K562 (cell line): ENCODE results near the gene PAAF1. TPM values are rescaled to one million over a fixed set of nuclear protein-coding genes. Genes with fewer than 3 reads are reported as not detected.
A peak's percentile ranks its signal among the peaks of the same experiment; 100 is the strongest.

Experiments
- CEBPB ChIP-seq: fragments of 450-650 bp; IDR thresholded peaks from 2 replicates; pipeline ENCODE4 v1.6.1; 2016; ENCODE audit warnings: missing genetic modification characterization, missing compliant biosample characterization
- COPS2 ChIP-seq: fragments of 450-650 bp; conservative IDR thresholded peaks from 2 replicates; pipeline ENCODE4 v1.6.1; 2016; ENCODE audit warnings: mild to moderate bottlenecking, moderate library complexity
- HMG20A ChIP-seq: fragments of 450-650 bp; formaldehyde crosslinking; conservative IDR thresholded peaks from 2 replicates; pipeline ENCODE4 v1.4.0; 2020; ENCODE audit warnings: mild to moderate bottlenecking, mixed read lengths
- MAFK ChIP-seq: IDR thresholded peaks from 2 replicates; pipeline ENCODE4 v1.6.1; 2011; ENCODE audit warnings: low read length, improper control_type of control experiment
- POLR2H ChIP-seq: IDR thresholded peaks from 2 replicates; pipeline ENCODE4 v1.6.1; 2016; ENCODE audit warnings: missing genetic modification characterization, low read depth, mild to moderate bottlenecking, control low read depth, missing compliant biosample characterization, moderate library complexity
- POLR3G ChIP-seq: IDR thresholded peaks from 2 replicates; pipeline ENCODE4 v1.6.1; 2011; ENCODE audit not compliant: insufficient read length, insufficient replicate concordance; ENCODE audit errors: extremely low read depth
- PTBP1 ChIP-seq: fragments of 200-400 bp; formaldehyde crosslinking; IDR thresholded peaks from 2 replicates; pipeline ENCODE4 v1.6.1; 2017; ENCODE audit warnings: low read depth, low read length
- SMARCA5 ChIP-seq: fragments of 450-650 bp; IDR thresholded peaks from 2 replicates; pipeline ENCODE4 v1.6.1; 2016
- SMARCB1 ChIP-seq: IDR thresholded peaks from 2 replicates; pipeline ENCODE4 v1.6.1; 2011; ENCODE audit warnings: improper control_type of control experiment, low read depth; ENCODE audit not compliant: insufficient read length
- SREBF1 ChIP-seq: fragments of 150-350 bp; IDR thresholded peaks from 2 replicates; pipeline ENCODE4 v1.6.1; 2014; ENCODE audit warnings: antibody characterized with exemption, low read depth, low read length, borderline replicate concordance
- ZC3H4 ChIP-seq: sonication (generic); formaldehyde crosslinking; IDR thresholded peaks from 2 replicates; pipeline ENCODE4 v1.9.0; 2021; ENCODE audit warnings: missing genetic modification reagents, borderline replicate concordance
- polyA plus RNA-seq, 8 experiments: library from polyadenylated mRNA; depleted of rRNA in 4 of 8; stranded (reverse) in 5 of 8; unstranded in 3 of 8; fragments of >200 nt; fragmentation: Nextera tagmentation in 2 of 8; fragmentation: Illumina TruSeq in 1 of 8; extraction: Ambion mirVana in 2 of 8; extraction: Trizol in 1 of 8; gene quantifications; 2 replicates each; pipeline versions ENCODE4 v1.2.1 to v1.2.3, GENCODE V29; 2011 to 2014; ENCODE audit warnings: inconsistent platforms in 1 of 8, missing spikeins in 1 of 8
- total RNA-seq, 7 experiments: library from RNA; depleted of rRNA in 6 of 7; stranded (reverse); fragments of >200 nt in 6 of 7; fragmentation: Illumina TruSeq in 2 of 7; extraction: Trizol in 2 of 7; gene quantifications; 2 replicates each; pipeline versions ENCODE4 v1.2.1 to v1.2.3, GENCODE V29; 2011 to 2021; ENCODE audit warnings: low replicate concordance in 1 of 7
- TF ChIP-seq, protein P1 (sequence below), 2 experiments: fragments of 450-650 bp in 1 of 2; IDR thresholded peaks; 2 replicates each; pipeline ENCODE4 v1.6.1; 2011 to 2017; ENCODE audit warnings: low read depth in 2 of 2, antibody characterized with exemption in 1 of 2, borderline replicate concordance in 1 of 2, low read length in 1 of 2, mild to moderate bottlenecking in 1 of 2, mixed read lengths in 1 of 2; ENCODE audit not compliant: control insufficient read depth in 1 of 2
- TF ChIP-seq, protein P2 (sequence below): fragments of 250-450 bp; sonication (Bioruptor Pico); IDR thresholded peaks from 2 replicates; pipeline ENCODE4 v1.8.0; 2022; ENCODE audit warnings: inconsistent platforms
- TF ChIP-seq, protein P3 (sequence below), 2 experiments: fragments of 450-650 bp; IDR thresholded peaks; 2 replicates each; pipeline ENCODE4 v1.6.1; 2018; ENCODE audit warnings: mild to moderate bottlenecking in 2 of 2, low read depth in 1 of 2; ENCODE audit not compliant: partially characterized antibody in 2 of 2

Gene PAAF1
- total and polyA plus RNA-seq, 9 of the 15 experiments (the other 6 are each of a cell fraction or from before 2014, with no cell fraction given), result 13.5 to 78.6 (median 23.3) TPM

DNA sequence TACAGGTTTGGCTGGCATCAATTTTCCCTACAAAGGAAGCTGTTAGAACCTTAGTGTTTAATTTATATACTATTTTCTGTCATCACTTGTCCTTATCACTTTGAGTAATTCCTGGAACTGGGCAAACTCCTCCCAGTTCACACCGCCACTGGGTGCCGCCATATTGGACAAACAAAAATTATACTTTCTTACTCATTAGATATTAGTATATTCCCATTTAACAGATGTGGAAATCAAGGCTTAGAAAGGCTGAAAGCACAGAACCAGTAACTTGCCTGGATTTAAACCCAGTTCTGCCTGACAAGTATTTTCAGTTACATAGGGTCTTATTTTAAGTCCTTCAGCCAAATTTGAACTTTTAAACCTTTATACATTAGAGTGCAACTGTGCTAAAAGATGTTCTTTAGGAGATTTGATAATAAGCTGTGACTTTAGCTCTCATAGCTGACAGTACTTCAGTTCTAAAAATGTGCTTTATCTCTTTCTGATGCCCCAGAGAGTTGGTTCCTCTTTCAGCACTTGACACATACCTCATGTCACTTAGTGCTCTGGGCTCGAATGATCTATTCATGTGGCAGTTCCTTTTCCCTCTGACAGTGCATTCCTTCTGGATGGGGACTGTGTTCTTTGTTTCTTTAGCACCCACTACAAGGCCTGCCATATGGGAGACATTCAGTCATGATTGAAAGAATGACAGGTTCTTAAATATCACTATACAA is 25.6 kb upstream of the PAAF1 start (continued):
- TF ChIP-seq, protein P1, sequence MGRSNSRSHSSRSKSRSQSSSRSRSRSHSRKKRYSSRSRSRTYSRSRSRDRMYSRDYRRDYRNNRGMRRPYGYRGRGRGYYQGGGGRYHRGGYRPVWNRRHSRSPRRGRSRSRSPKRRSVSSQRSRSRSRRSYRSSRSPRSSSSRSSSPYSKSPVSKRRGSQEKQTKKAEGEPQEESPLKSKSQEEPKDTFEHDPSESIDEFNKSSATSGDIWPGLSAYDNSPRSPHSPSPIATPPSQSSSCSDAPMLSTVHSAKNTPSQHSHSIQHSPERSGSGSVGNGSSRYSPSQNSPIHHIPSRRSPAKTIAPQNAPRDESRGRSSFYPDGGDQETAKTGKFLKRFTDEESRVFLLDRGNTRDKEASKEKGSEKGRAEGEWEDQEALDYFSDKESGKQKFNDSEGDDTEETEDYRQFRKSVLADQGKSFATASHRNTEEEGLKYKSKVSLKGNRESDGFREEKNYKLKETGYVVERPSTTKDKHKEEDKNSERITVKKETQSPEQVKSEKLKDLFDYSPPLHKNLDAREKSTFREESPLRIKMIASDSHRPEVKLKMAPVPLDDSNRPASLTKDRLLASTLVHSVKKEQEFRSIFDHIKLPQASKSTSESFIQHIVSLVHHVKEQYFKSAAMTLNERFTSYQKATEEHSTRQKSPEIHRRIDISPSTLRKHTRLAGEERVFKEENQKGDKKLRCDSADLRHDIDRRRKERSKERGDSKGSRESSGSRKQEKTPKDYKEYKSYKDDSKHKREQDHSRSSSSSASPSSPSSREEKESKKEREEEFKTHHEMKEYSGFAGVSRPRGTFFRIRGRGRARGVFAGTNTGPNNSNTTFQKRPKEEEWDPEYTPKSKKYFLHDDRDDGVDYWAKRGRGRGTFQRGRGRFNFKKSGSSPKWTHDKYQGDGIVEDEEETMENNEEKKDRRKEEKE (IDR thresholded peaks at IDR 0.05; ENCODE audit: borderline replicate concordance in 1 of 2, control insufficient read depth in 1 of 2, low read depth in 2 of 2, low read length in 1 of 2), result no peak
- TF ChIP-seq CEBPB (tag) (no peak), COPS2 (no peak), SREBF1 (no peak), SMARCB1 (no peak), POLR2H (tag) (no peak), HMG20A (CRISPR knock-in tag) (no peak), MAFK (no peak), POLR3G (no peak), PTBP1 (no peak), ZC3H4 (CRISPR knock-in tag) (no peak), SMARCA5 (0 out of 2 replicates have a peak, but pooled peaks have one; percentile 37)
- TF ChIP-seq, protein P2, sequence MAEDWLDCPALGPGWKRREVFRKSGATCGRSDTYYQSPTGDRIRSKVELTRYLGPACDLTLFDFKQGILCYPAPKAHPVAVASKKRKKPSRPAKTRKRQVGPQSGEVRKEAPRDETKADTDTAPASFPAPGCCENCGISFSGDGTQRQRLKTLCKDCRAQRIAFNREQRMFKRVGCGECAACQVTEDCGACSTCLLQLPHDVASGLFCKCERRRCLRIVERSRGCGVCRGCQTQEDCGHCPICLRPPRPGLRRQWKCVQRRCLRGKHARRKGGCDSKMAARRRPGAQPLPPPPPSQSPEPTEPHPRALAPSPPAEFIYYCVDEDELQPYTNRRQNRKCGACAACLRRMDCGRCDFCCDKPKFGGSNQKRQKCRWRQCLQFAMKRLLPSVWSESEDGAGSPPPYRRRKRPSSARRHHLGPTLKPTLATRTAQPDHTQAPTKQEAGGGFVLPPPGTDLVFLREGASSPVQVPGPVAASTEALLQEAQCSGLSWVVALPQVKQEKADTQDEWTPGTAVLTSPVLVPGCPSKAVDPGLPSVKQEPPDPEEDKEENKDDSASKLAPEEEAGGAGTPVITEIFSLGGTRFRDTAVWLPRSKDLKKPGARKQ (CRISPR knock-in tag), result no peak
- TF ChIP-seq, protein P3, sequence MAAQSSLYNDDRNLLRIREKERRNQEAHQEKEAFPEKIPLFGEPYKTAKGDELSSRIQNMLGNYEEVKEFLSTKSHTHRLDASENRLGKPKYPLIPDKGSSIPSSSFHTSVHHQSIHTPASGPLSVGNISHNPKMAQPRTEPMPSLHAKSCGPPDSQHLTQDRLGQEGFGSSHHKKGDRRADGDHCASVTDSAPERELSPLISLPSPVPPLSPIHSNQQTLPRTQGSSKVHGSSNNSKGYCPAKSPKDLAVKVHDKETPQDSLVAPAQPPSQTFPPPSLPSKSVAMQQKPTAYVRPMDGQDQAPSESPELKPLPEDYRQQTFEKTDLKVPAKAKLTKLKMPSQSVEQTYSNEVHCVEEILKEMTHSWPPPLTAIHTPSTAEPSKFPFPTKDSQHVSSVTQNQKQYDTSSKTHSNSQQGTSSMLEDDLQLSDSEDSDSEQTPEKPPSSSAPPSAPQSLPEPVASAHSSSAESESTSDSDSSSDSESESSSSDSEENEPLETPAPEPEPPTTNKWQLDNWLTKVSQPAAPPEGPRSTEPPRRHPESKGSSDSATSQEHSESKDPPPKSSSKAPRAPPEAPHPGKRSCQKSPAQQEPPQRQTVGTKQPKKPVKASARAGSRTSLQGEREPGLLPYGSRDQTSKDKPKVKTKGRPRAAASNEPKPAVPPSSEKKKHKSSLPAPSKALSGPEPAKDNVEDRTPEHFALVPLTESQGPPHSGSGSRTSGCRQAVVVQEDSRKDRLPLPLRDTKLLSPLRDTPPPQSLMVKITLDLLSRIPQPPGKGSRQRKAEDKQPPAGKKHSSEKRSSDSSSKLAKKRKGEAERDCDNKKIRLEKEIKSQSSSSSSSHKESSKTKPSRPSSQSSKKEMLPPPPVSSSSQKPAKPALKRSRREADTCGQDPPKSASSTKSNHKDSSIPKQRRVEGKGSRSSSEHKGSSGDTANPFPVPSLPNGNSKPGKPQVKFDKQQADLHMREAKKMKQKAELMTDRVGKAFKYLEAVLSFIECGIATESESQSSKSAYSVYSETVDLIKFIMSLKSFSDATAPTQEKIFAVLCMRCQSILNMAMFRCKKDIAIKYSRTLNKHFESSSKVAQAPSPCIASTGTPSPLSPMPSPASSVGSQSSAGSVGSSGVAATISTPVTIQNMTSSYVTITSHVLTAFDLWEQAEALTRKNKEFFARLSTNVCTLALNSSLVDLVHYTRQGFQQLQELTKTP (IDR thresholded peaks at IDR 0.05; ENCODE audit: low read depth in 1 of 2, partially characterized antibody in 2 of 2), result no peak
